HEK293 (cell line): ENCODE data around the gene FAM240A.

Experiments used
- PRDM1 ChIP-seq: fragments of 450-650 bp; formaldehyde crosslinking; IDR thresholded peaks from 2 replicates; pipeline ENCODE4; 2016; ENCODE audit warnings: missing biosample characterization, missing genetic modification characterization
- ZNF707 ChIP-seq: fragments of 450-650 bp; formaldehyde crosslinking; IDR thresholded peaks from 2 replicates; pipeline ENCODE4 v1.5.1; 2016; ENCODE audit warnings: missing biosample characterization, missing genetic modification characterization

DNA sequence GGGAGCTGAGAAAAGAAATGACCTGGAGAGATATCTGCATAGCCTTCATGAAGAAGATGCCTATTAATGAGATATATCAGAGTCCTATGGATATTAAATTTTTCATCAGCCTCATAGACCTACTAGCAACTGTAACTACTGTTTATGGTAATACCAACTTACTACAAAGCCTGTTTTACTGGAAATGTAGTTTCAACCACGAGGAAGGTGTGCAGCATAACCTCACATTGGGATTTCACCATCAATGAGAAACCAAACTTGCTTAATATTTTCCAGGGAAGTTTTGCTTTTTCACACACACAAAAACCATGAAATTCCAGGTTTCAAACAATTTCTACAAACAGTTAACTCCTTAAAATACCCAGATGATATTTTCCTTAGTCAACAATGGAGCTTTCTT lies 31.4 kb downstream of the FAM240A start:
- TF ChIP-seq PRDM1 (tag by site-specific recombination) = no peak
- no peak for TF ChIP-seq ZNF707 (tag by site-specific recombination)
